ENCODE data around the gene HDAC4.

Gene HDAC4

GRCh38 chr2:239128706-239129105, 272.1 kb downstream of the HDAC4 start:
- Histone ChIP-seq H3K4me1 (ENCODE audit: control insufficient read depth, insufficient read depth, low read length) (no peaks in the 10 kb centered on the region), H3K4me3 (ENCODE audit: low read depth, low read length) (no peak overlapping the region), H3K36me3 (ENCODE audit: control insufficient read depth in 2 of 2, insufficient read depth in 1 of 2, low read length in 2 of 2) (peaks cover 0 to 37% of the 10 kb centered on the region in 2 experiments; a peak in 1 of 3 replicates), H3K27ac (ENCODE audit: extremely low read depth, low read depth, low read length) (no peak overlapping the region), H3K9me3 (ENCODE audit: control insufficient read depth, insufficient read depth, low read depth, low read length) (no peaks in the 10 kb centered on the region)
- ChIA-PET POLR2A (no interaction called here), CTCF (interaction anchor here (0.7 kb wide), 1 partner anchor 865 kb away, joined by 3 read pairs; no protein-coding TSS in a partner anchor)
- TF ChIP-seq ZNF416 (tag by site-specific recombination; IDR thresholded peaks at IDR 0.05): no peak
- no peak for TF ChIP-seq ZNF660 (tag by site-specific recombination; IDR thresholded peaks at IDR 0.05)
- TF ChIP-seq ZNF791 (tag by site-specific recombination; IDR thresholded peaks at IDR 0.05): no peak
- TF ChIP-seq ZBTB11 (tag by site-specific recombination; conservative IDR thresholded peaks at IDR 0.05; ENCODE audit: low read depth): no peak
- no peak for TF ChIP-seq ZBTB10 (tag by site-specific recombination; IDR thresholded peaks at IDR 0.05)
- no peak for TF ChIP-seq ZBTB7A (tag by site-specific recombination; IDR thresholded peaks at IDR 0.05; ENCODE audit: low read depth)
- TF ChIP-seq ZNF658 (tag by site-specific recombination; IDR thresholded peaks at IDR 0.05): no peak
- TF ChIP-seq ZSCAN5A (tag by site-specific recombination; IDR thresholded peaks at IDR 0.05): no peak
- TF ChIP-seq ZNF561 (tag by site-specific recombination; IDR thresholded peaks at IDR 0.05; ENCODE audit: borderline replicate concordance): no peak
- no peak for TF ChIP-seq ZNF501 (tag by site-specific recombination; IDR thresholded peaks at IDR 0.05)
- no peak for TF ChIP-seq SALL2 (tag by site-specific recombination; IDR thresholded peaks at IDR 0.05; ENCODE audit: borderline replicate concordance)
- TF ChIP-seq ZNF140 (tag by site-specific recombination; IDR thresholded peaks at IDR 0.05): no peak
- no peak for TF ChIP-seq ZNF362 (tag by site-specific recombination; IDR thresholded peaks at IDR 0.05)
- no peak for TF ChIP-seq MEIS1 (CRISPR knock-in tag; IDR thresholded peaks at IDR 0.05; ENCODE audit: borderline replicate concordance)
- no peak for TF ChIP-seq ZNF645 (tag by site-specific recombination; IDR thresholded peaks at IDR 0.05)
- no peak for TF ChIP-seq ZNF664 (tag by site-specific recombination; IDR thresholded peaks at IDR 0.05)
- no peak for TF ChIP-seq WT1 (tag by site-specific recombination; IDR thresholded peaks at IDR 0.05)
- TF ChIP-seq ZNF677 (tag by site-specific recombination; IDR thresholded peaks at IDR 0.05): no peak
